ENCODE results near the gene ACYP2. TPM values are rescaled to one million over a fixed set of nuclear protein-coding genes. Genes with fewer than 3 reads are reported as not detected.

The ACYP2 gene
- total RNA-seq, 4 donors from 2014 or later: 15.6 to 25.1 (median 21.5) TPM

DNA sequence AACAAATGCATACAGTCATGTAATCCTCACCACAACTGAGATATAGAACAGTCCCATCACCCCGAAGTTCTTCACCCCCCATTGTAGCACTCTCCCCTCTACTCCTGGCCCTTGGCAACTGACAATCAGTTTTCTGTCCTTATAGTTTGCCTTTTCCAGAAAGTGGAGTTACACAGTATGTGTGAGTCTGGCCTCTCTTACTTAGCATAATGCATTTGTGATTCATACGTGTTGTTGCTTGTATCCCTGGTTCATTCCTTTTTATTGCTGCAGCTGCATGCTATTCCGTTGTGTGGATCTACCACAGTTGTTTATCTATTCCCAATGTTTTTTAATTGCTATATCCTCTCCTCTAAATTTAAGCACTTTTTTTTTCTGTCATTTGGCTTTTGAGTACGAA, 17.6 kb downstream of the ACYP2 start:
- DNase-seq (ENCODE audit: low spot score in 2 of 2): no peak
- TF ChIP-seq, protein P1, sequence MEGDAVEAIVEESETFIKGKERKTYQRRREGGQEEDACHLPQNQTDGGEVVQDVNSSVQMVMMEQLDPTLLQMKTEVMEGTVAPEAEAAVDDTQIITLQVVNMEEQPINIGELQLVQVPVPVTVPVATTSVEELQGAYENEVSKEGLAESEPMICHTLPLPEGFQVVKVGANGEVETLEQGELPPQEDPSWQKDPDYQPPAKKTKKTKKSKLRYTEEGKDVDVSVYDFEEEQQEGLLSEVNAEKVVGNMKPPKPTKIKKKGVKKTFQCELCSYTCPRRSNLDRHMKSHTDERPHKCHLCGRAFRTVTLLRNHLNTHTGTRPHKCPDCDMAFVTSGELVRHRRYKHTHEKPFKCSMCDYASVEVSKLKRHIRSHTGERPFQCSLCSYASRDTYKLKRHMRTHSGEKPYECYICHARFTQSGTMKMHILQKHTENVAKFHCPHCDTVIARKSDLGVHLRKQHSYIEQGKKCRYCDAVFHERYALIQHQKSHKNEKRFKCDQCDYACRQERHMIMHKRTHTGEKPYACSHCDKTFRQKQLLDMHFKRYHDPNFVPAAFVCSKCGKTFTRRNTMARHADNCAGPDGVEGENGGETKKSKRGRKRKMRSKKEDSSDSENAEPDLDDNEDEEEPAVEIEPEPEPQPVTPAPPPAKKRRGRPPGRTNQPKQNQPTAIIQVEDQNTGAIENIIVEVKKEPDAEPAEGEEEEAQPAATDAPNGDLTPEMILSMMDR (IDR thresholded peaks at IDR 0.05): no peak
- TF ChIP-seq POLR2A (IDR thresholded peaks at IDR 0.05) (no peak), EP300 (IDR thresholded peaks at IDR 0.05) (no peak)
- 94% methylated on average over 4 of the region's 4 CpGs for WGBS, 2 donors
- Histone ChIP-seq H3K4me3 (no peak overlapping the region), H3K27ac (no peak overlapping the region), H3K36me3 (no peaks in the 10 kb centered on the region), H3K4me1 (no peaks in the 10 kb centered on the region), H3K27me3 (no peaks in the 10 kb centered on the region), H3K9me3 (no peaks in the 10 kb centered on the region)

GRCh38 chr2:54139210-54139609, 23.8 kb downstream of the ACYP2 start:
- H3K27ac ChIP-seq: no peak overlapping the region
- TF ChIP-seq POLR2A (IDR thresholded peaks at IDR 0.05) (no peak), EP300 (IDR thresholded peaks at IDR 0.05) (no peak)
- TF ChIP-seq, protein P1 (IDR thresholded peaks at IDR 0.05): no peak
- H3K9me3 ChIP-seq: no peaks in the 10 kb centered on the region
- WGBS, 2 donors: 80 to 83% methylated on average over 4 of the region's 4 CpGs
- H3K4me1 ChIP-seq: no peaks in the 10 kb centered on the region
- H3K36me3 ChIP-seq: peaks cover 0 to 8% (median 0%) of the 10 kb centered on the region in 3 donors
- DNase-seq (ENCODE audit: low spot score in 2 of 2): no peak
- no peak overlapping the region for H3K4me3 ChIP-seq
- no peaks in the 10 kb centered on the region for H3K27me3 ChIP-seq

DNA sequence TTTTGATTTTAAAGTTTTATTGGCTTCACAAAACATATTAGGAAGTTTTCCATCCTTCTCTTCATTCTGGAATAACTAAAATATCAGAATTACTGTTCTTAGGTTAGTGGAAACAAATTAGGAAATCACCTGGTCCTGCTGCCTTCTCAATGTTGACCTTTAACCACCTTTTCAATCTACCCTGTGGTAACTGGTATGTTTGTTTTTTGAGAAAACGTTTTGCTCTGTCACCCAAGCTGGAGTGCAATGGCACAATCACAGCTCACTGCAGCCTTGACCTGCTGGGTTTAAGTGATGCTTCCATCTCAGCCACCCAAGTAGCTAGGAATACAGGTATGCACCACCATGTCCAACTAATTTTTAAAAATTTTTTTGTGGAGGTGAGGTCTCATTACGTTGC, 28.4 kb downstream of the ACYP2 start:
- no peak overlapping the region for H3K4me3 ChIP-seq
- H3K4me1 ChIP-seq: no peaks in the 10 kb centered on the region
- TF ChIP-seq, protein P1 (IDR thresholded peaks at IDR 0.05): no peak
- TF ChIP-seq POLR2A (IDR thresholded peaks at IDR 0.05): no peak
- TF ChIP-seq EP300 (IDR thresholded peaks at IDR 0.05): no peak
- H3K9me3 ChIP-seq: no peaks in the 10 kb centered on the region
- 79 to 84% methylated on average over 2 of the region's 2 CpGs for WGBS, 2 donors
- H3K27ac ChIP-seq: no peak overlapping the region
- peaks cover 0 to 4% (median 0%) of the 10 kb centered on the region in 3 donors for H3K36me3 ChIP-seq
- DNase-seq (ENCODE audit: low spot score in 2 of 2): no peak
- H3K27me3 ChIP-seq: no peaks in the 10 kb centered on the region

GRCh38 chr2:54148391-54148790, 33.0 kb downstream of the ACYP2 start:
- 92 to 98% methylated on average over 2 of the region's 2 CpGs for WGBS, 2 donors
- TF ChIP-seq EP300 (IDR thresholded peaks at IDR 0.05) (no peak), POLR2A (IDR thresholded peaks at IDR 0.05) (no peak)
- TF ChIP-seq, protein P1 (IDR thresholded peaks at IDR 0.05): no peak

GRCh38 chr2:54149638-54150441, 34.4 kb downstream of the ACYP2 start:
- Histone ChIP-seq H3K4me1 (no peaks in the 10 kb centered on the region), H3K27me3 (no peaks in the 10 kb centered on the region), H3K4me3 (no peak overlapping the region), H3K27ac (no peak overlapping the region), H3K9me3 (peaks cover 0 to 4% (median 0%) of the 10 kb centered on the region in 4 donors), H3K36me3 (peaks cover 0 to 17% (median 0%) of the 10 kb centered on the region in 3 donors)
- WGBS, 2 donors: 65 to 80% methylated on average over 3 of the region's 3 CpGs
- no peak for TF ChIP-seq EP300 (IDR thresholded peaks at IDR 0.05)
- TF ChIP-seq POLR2A (IDR thresholded peaks at IDR 0.05): no peak
- TF ChIP-seq, protein P1 (IDR thresholded peaks at IDR 0.05): no peak
- DNase-seq (ENCODE audit: low spot score in 2 of 2): no peak

More at GRCh38 chr2:54148391-54148790, 33.0 kb downstream of the ACYP2 start:
- peaks cover 0 to 13% (median 0%) of the 10 kb centered on the region in 3 donors for H3K36me3 ChIP-seq
- no peaks in the 10 kb centered on the region for H3K4me1 ChIP-seq
- H3K9me3 ChIP-seq: peaks cover 0 to 4% (median 0%) of the 10 kb centered on the region in 4 donors
- no peaks in the 10 kb centered on the region for H3K27me3 ChIP-seq
- no peak overlapping the region for H3K4me3 ChIP-seq
- H3K27ac ChIP-seq: no peak overlapping the region
- no peak for DNase-seq (ENCODE audit: low spot score in 2 of 2)
